ENCODE results near the gene STX7. TPM values are rescaled to one million over a fixed set of nuclear protein-coding genes. Genes with fewer than 3 reads are reported as not detected.
A peak's percentile ranks its signal among the peaks of the same experiment; 100 is the strongest.
"Not testable (repeated sequence)": the region's sequence is repeated elsewhere in the genome, so short reads cannot be mapped to it uniquely, and the experiment has no call there.

STX7 gene
- total RNA-seq, result 10 to 100 TPM; 13.3 to 20.3 TPM

- DNase-seq (peak; percentile 90), ATAC-seq (peak; percentile 97)
- Mint-ChIP-seq H3K27me3 (no peaks in the 10 kb centered on the region), H3K4me1 (peaks cover 30% of the 10 kb centered on the region), H3K4me3 (peak within 1 kb of the TSS; percentile 88), H3K27ac (peak within 1 kb of the TSS; percentile 85), H3K36me3 (ENCODE audit: low read depth) (peaks cover 7% of the 10 kb centered on the region), H3K9me3 (ENCODE audit: low read depth) (no peaks in the 10 kb centered on the region)
- ChIA-PET CTCF (interaction anchor here (0.6 to 1.7 kb wide), 10 partner anchors 13 to 1011 kb away, joined by 3 to 11 read pairs (median 4); partner anchors contain the start of gene SLC18B1), POLR2A (interaction anchor here (0.6 to 1.1 kb wide), 3 partner anchors 233 to 302 kb away, joined by 3 to 8 read pairs (median 3); partner anchors contain the start of genes RPS12 and SLC18B1)
- intact Hi-C loops (cut with DNase I, micrococcal nuclease), result loop anchor here (1.0 to 10.0 kb wide), 4 partner anchors 252 to 301 kb away; partner anchors contain the start of genes RPS12 (in 2 of the 2) and SLC18B1 (in 1 of the 2)
Observed at GRCh38 chr6:132512638-132513632, at the start of gene STX7. STX7 (minus strand) TSS chr6:132513116; CDS start chr6:132503530, 9,586 bp downstream.

DNA sequence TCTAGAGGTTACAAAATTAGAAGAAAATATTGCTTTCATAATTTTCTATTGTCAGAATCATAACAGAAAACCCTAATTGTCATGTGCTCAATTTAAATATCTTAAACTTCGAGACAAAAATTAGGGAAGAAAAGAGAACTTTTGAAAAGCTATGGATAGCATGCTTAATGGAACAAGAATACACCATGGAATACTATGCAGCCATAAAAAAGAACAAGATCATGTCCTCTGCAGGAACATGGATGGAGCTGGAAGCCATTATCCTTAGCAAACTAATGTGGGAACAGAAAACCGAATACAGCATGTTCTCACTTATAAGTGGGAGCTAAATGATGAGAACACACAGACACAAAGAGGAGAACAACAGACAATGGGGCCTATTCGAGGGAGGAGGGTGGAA lies 47.2 kb upstream of the STX7 start:
- ATAC-seq; H3K27ac Mint-ChIP-seq; H3K4me1 Mint-ChIP-seq; POLR2A ChIA-PET; CTCF ChIA-PET; DNase-seq; H3K4me3 Mint-ChIP-seq; intact Hi-C loops (cut with DNase I, micrococcal nuclease); H3K9me3 Mint-ChIP-seq (ENCODE audit: low read depth); H3K36me3 Mint-ChIP-seq (ENCODE audit: low read depth): not testable (repeated sequence)
- H3K27me3 Mint-ChIP-seq, result peaks cover 25% of the 10 kb centered on the region

GRCh38 chr6:132552372-132552771 lies 39.5 kb upstream of the STX7 start, which contains the start of gene TAAR8:
TAAR8 (plus strand) TSS chr6:132552672; CDS start chr6:132552693, 21 bp downstream.
- DNase-seq (no peak), ATAC-seq (no peak)
- Mint-ChIP-seq H3K4me3 (no peak within 1 kb of the TSS), H3K27ac (no peak within 1 kb of the TSS), H3K4me1 (no peaks in the 10 kb centered on the region), H3K36me3 (ENCODE audit: low read depth) (no peaks in the 10 kb centered on the region), H3K27me3 (peaks cover 22% of the 10 kb centered on the region), H3K9me3 (ENCODE audit: low read depth) (no peaks in the 10 kb centered on the region)
- intact Hi-C loops (cut with DNase I, micrococcal nuclease), result no loop called here
- ChIA-PET CTCF (no interaction called here), POLR2A (no interaction called here)

GRCh38 chr6:132551214-132551613 lies 38.3 kb upstream of the STX7 start:
- no peaks in the 10 kb centered on the region for H3K36me3 Mint-ChIP-seq (ENCODE audit: low read depth)
- no peak overlapping the region for H3K4me3 Mint-ChIP-seq
- no peak for ATAC-seq
- no peaks in the 10 kb centered on the region for H3K9me3 Mint-ChIP-seq (ENCODE audit: low read depth)
- H3K27ac Mint-ChIP-seq, result no peak overlapping the region
- intact Hi-C loops (cut with DNase I, micrococcal nuclease), result no loop called here
- no peaks in the 10 kb centered on the region for H3K4me1 Mint-ChIP-seq
- DNase-seq, result no peak
- CTCF ChIA-PET, result interaction anchor here (0.6 kb wide), 1 partner anchor 418 kb away, joined by 3 read pairs; no protein-coding TSS in a partner anchor
- POLR2A ChIA-PET, result no interaction called here
- peaks cover 21% of the 10 kb centered on the region for H3K27me3 Mint-ChIP-seq

DNA sequence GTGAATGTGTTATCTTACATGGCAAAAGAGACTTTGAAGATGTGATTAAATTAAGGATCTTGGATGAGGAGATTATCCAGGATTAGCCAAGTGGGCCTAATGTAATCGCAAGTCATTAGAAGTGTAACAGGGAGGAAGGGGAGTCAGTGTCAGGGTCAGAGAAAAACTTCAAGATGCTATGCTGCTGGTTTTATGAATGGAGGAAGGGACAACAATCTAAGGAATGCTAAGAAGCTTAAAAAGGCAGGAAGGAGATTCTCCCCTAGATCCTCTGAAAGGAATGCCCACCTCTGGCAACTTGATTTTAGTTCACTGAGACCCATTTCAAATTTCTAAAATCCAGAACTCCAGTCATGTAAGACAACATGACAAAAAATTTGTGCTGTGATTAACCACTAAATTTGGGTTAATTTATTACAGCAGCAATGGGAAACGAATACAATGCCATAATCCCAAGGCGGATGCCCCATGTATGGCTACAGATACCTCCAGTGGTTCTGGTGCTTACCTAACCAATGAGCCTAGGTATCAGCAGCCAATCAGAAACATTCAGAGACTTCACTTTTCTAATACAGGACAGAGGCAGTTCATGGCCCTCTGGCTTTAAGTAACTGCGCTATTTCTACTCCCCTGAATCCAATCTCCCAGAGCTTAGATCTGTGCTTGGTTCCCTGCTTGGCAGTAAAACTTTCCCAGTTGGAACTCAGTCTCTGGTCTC lies 36.0 kb upstream of the STX7 start:
- H3K9me3 Mint-ChIP-seq (ENCODE audit: low read depth), result no peaks in the 10 kb centered on the region
- DNase-seq, result no peak
- peaks cover 16% of the 10 kb centered on the region for H3K27me3 Mint-ChIP-seq
- no peaks in the 10 kb centered on the region for H3K4me1 Mint-ChIP-seq
- ATAC-seq, result no peak
- ChIA-PET POLR2A (no interaction called here), CTCF (interaction anchor here (0.7 kb wide), 1 partner anchor 67 kb away, joined by 3 read pairs; no protein-coding TSS in a partner anchor)
- H3K27ac Mint-ChIP-seq, result no peak overlapping the region
- H3K4me3 Mint-ChIP-seq, result no peak overlapping the region
- intact Hi-C loops (cut with DNase I, micrococcal nuclease), result no loop called here
- no peaks in the 10 kb centered on the region for H3K36me3 Mint-ChIP-seq (ENCODE audit: low read depth)

DNA sequence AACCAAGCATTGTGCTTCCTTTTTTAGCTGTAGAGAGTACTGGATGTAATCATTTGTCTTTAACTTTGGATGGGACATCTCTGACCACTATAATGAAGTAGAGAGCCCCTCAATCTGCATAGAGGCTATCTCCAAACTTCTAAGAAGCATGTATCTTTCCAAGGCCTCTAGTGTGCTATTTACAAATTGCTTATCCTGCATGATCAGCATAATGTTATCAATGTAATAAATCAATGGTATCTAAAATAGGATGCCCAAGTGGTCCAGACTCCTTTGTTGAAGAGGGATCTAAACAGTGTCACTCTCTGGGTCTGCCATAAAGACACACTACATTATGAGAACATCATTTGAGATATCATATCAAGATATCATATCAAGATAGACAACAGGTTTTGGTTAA lies 31.9 kb upstream of the STX7 start:
- Mint-ChIP-seq H3K27me3 (peaks cover 12% of the 10 kb centered on the region), H3K4me1 (no peaks in the 10 kb centered on the region), H3K27ac (no peak overlapping the region), H3K4me3 (no peak overlapping the region), H3K36me3 (ENCODE audit: low read depth) (no peaks in the 10 kb centered on the region), H3K9me3 (ENCODE audit: low read depth) (no peaks in the 10 kb centered on the region)
- ChIA-PET CTCF (no interaction called here), POLR2A (interaction anchor here (0.7 kb wide), 1 partner anchor 51 kb away, joined by 3 read pairs; no protein-coding TSS in a partner anchor)
- intact Hi-C loops (cut with DNase I, micrococcal nuclease), result no loop called here
- DNase-seq (no peak), ATAC-seq (no peak)

DNA sequence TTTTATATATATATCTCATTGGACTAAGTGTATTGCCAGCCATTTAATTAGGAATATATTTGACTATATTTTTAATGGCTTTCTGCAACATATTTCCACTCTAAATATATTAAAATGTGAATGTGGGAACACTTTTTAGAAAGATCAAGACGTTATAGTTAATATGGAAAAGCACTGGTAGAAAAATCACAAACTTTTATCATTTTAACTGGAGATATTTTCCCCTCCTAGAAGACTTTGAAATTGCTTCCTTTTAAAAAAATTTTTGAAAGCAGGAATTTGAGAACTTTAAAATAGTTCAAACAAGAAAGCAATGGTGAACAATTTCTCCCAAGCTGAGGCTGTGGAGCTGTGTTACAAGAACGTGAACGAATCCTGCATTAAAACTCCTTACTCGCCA lies 25.1 kb upstream of the STX7 start, which contains the start of gene TAAR9:
Gene TAAR9 (plus strand): TSS at position 301 of the 400 bp plus-strand sequence. CDS start 13 bp downstream, at position 314.
- Mint-ChIP-seq H3K36me3 (ENCODE audit: low read depth) (no peaks in the 10 kb centered on the region), H3K4me3 (no peak within 1 kb of the TSS), H3K9me3 (ENCODE audit: low read depth) (no peaks in the 10 kb centered on the region), H3K27ac (no peak within 1 kb of the TSS), H3K27me3 (peaks cover 18% of the 10 kb centered on the region), H3K4me1 (no peaks in the 10 kb centered on the region)
- no peak for DNase-seq
- POLR2A ChIA-PET, result no interaction called here
- intact Hi-C loops (cut with DNase I, micrococcal nuclease), result loop anchor here in 1 of 2 experiments (10.0 kb wide), 1 partner anchor 127 kb away; no protein-coding TSS in a partner anchor
- ATAC-seq, result no peak
- CTCF ChIA-PET, result interaction anchor here (0.6 to 1.5 kb wide), 2 partner anchors 261 to 1548 kb away, joined by 3 to 6 read pairs; partner anchors contain the start of gene SLC18B1

DNA sequence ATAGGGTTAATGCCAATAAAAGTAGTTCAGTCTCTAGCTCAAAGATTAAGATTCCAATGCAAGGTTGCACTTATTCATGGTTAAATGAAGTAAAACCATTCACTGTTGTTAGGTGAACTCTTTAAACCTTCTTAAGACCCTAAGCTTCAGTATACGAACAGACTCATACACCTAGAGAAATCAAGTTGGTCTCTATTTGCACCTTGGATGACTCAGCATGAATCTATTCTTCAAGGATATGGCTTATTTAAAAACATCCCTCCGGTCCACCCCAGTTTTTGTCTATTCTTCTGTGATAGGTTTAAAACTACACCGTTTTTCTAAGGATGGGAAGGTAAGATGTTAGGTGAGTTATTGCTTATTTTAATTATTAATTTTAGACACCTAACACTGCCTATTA lies 24.2 kb upstream of the STX7 start:
- POLR2A ChIA-PET, result no interaction called here
- intact Hi-C loops (cut with DNase I, micrococcal nuclease), result loop anchor here in 1 of 2 experiments (10.0 kb wide), 1 partner anchor 128 kb away; no protein-coding TSS in a partner anchor
- H3K27ac Mint-ChIP-seq, result no peak overlapping the region
- H3K4me1 Mint-ChIP-seq, result no peaks in the 10 kb centered on the region
- no peak overlapping the region for H3K4me3 Mint-ChIP-seq
- peaks cover 18% of the 10 kb centered on the region for H3K27me3 Mint-ChIP-seq
- ATAC-seq (no peak), DNase-seq (no peak)
- CTCF ChIA-PET, result interaction anchor here (0.6 kb wide), 2 partner anchors 978 to 1548 kb away, joined by 3 read pairs; no protein-coding TSS in a partner anchor
- H3K9me3 Mint-ChIP-seq (ENCODE audit: low read depth), result no peaks in the 10 kb centered on the region
- H3K36me3 Mint-ChIP-seq (ENCODE audit: low read depth), result no peaks in the 10 kb centered on the region

DNA sequence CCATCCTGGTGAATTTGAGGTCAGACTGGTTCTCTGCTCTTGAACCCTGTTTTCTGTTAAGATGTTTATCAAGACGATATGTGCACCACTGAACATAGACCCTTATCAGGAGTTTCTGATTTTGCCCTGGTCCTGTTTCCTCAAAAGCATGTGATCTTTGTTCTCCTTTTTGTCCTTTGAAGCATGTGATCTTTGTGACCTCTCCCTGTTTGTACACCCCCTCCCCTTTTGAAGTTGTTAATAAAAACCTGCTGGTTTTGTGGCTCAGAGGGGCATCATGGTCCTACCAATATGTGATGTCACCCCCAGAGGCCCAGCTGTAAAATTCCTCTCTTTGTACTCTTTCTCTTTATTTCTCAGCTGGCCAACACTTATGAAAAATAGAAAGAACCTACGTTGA lies 21.6 kb upstream of the STX7 start:
- H3K4me1 Mint-ChIP-seq; CTCF ChIA-PET; H3K9me3 Mint-ChIP-seq (ENCODE audit: low read depth); ATAC-seq; H3K27ac Mint-ChIP-seq; POLR2A ChIA-PET; H3K4me3 Mint-ChIP-seq; DNase-seq; H3K36me3 Mint-ChIP-seq (ENCODE audit: low read depth): not testable (repeated sequence)
- intact Hi-C loops (cut with DNase I, micrococcal nuclease), result loop anchor here (5.0 to 10.0 kb wide), 6 partner anchors 128 to 1018 kb away; partner anchors contain the start of genes RPS12 (in 1 of the 2) and SLC18B1 (in 1 of the 2)
- H3K27me3 Mint-ChIP-seq, result peaks cover 14% of the 10 kb centered on the region

- Mint-ChIP-seq H3K27ac (no peak overlapping the region), H3K4me1 (no peaks in the 10 kb centered on the region), H3K27me3 (peaks cover 6% of the 10 kb centered on the region), H3K9me3 (ENCODE audit: low read depth) (no peaks in the 10 kb centered on the region), H3K36me3 (ENCODE audit: low read depth) (no peaks in the 10 kb centered on the region), H3K4me3 (no peak overlapping the region)
- intact Hi-C loops (cut with DNase I, micrococcal nuclease), result loop anchor here (1.0 to 10.0 kb wide), 10 partner anchors 132 to 1386 kb away; partner anchors contain the start of genes RPS12 (in 1 of the 2) and SLC18B1 (in 1 of the 2)
- CTCF ChIA-PET, result interaction anchor here (0.6 to 2.2 kb wide), 16 partner anchors 9 to 299 kb away, joined by 3 to 13 read pairs (median 4); partner anchors contain the start of gene STX7
- peak; percentile 82 for DNase-seq
- POLR2A ChIA-PET, result no interaction called here
- peak; percentile 57 for ATAC-seq
Observed at GRCh38 chr6:132530293-132530974, 17.5 kb upstream of the STX7 start.
